OCI-LY1 (cell line): ENCODE results near the gene MGAT3.

Experiments
- H2AFZ ChIP-seq: fragments of 200-600 bp; sonication (generic), shearing (Covaris generic); 2 replicates; pipeline ENCODE4 v1.6.0; 2014; ENCODE audit warnings: antibody characterized with exemption, mild to moderate bottlenecking, low read length
- H3F3A ChIP-seq: fragments of 200-600 bp; sonication (generic), shearing (Covaris generic); 2 replicates; pipeline ENCODE4 v1.6.0; 2014; ENCODE audit warnings: mild to moderate bottlenecking, antibody characterized with exemption, low read length, moderate library complexity; ENCODE audit not compliant: insufficient read depth
- H3K27ac ChIP-seq: fragments of 200-600 bp; sonication (generic); 2 replicates; pipeline ENCODE4 v1.5.1; 2014; ENCODE audit warnings: low read length, mixed run types, mild to moderate bottlenecking, low read depth; ENCODE audit not compliant: poor library complexity, severe bottlenecking
- H3K27me3 ChIP-seq: fragments of 200-600 bp; sonication (generic); 2 replicates; pipeline ENCODE4 v1.6.0; 2014; ENCODE audit warnings: antibody characterized with exemption, mild to moderate bottlenecking, low read length, moderate library complexity; ENCODE audit not compliant: insufficient read depth
- H3K36me3 ChIP-seq: fragments of 200-600 bp; sonication (generic); 2 replicates; pipeline ENCODE4 v1.6.1; 2014; ENCODE audit warnings: mild to moderate bottlenecking, antibody characterized with exemption, low read length, moderate library complexity, mixed read lengths; ENCODE audit not compliant: insufficient read depth
- H3K4me1 ChIP-seq: fragments of 200-600 bp; sonication (generic); 2 replicates; pipeline ENCODE4 v1.5.1; 2014; ENCODE audit warnings: mild to moderate bottlenecking, low read length, moderate library complexity; ENCODE audit not compliant: insufficient read depth, severe bottlenecking
- H3K4me2 ChIP-seq: fragments of 200-600 bp; sonication (generic), shearing (Covaris generic); 2 replicates; pipeline ENCODE4 v1.6.1; 2014; ENCODE audit warnings: low read length
- H3K4me3 ChIP-seq: fragments of 200-600 bp; sonication (generic); 2 replicates; pipeline ENCODE4 v1.5.1; 2014; ENCODE audit warnings: low read length, low read depth, mild to moderate bottlenecking, mixed read lengths; ENCODE audit not compliant: poor library complexity, severe bottlenecking
- H3K79me2 ChIP-seq: fragments of 200-600 bp; shearing (Covaris generic); 2 replicates; pipeline ENCODE4 v1.6.1; 2016; ENCODE audit warnings: mixed run types, low read length, mixed read lengths; ENCODE audit not compliant: insufficient read depth
- H3K9ac ChIP-seq: fragments of 200-600 bp; sonication (generic), shearing (Covaris generic); 2 replicates; pipeline ENCODE4 v1.6.1; 2014; ENCODE audit warnings: mild to moderate bottlenecking, low read length, mixed read lengths
- H3K9me2 ChIP-seq: fragments of 200-600 bp; sonication (generic), shearing (Covaris generic); 2 replicates; pipeline ENCODE4 v1.6.1; 2014; ENCODE audit warnings: low read depth, mild to moderate bottlenecking, low read length, mixed read lengths
- H3K9me3 ChIP-seq: fragments of 200-600 bp; shearing (Covaris generic); 2 replicates; pipeline ENCODE4 v1.6.1; 2014; ENCODE audit warnings: low read length, mixed read lengths
- H4K20me1 ChIP-seq: fragments of 200-600 bp; sonication (generic), shearing (Covaris generic); 2 replicates; pipeline ENCODE4 v1.6.0; 2016; ENCODE audit warnings: mild to moderate bottlenecking, low read length; ENCODE audit not compliant: insufficient read depth
- EZH2 ChIP-seq: fragments of 200-600 bp; sonication (generic), shearing (Covaris generic); IDR thresholded peaks from 2 replicates; pipeline ENCODE4 v1.8.0; 2017; ENCODE audit warnings: borderline replicate concordance, mixed run types, mild to moderate bottlenecking, antibody characterized with exemption, low read length, moderate library complexity, mixed read lengths
- TF ChIP-seq, protein P1 (sequence below): fragments of 200-600 bp; sonication (generic), shearing (Covaris generic); IDR thresholded peaks from 2 replicates; pipeline ENCODE4 v1.5.1; 2017; ENCODE audit warnings: mild to moderate bottlenecking, antibody characterized with exemption, low read length, moderate library complexity, mixed read lengths

MGAT3 gene

DNA sequence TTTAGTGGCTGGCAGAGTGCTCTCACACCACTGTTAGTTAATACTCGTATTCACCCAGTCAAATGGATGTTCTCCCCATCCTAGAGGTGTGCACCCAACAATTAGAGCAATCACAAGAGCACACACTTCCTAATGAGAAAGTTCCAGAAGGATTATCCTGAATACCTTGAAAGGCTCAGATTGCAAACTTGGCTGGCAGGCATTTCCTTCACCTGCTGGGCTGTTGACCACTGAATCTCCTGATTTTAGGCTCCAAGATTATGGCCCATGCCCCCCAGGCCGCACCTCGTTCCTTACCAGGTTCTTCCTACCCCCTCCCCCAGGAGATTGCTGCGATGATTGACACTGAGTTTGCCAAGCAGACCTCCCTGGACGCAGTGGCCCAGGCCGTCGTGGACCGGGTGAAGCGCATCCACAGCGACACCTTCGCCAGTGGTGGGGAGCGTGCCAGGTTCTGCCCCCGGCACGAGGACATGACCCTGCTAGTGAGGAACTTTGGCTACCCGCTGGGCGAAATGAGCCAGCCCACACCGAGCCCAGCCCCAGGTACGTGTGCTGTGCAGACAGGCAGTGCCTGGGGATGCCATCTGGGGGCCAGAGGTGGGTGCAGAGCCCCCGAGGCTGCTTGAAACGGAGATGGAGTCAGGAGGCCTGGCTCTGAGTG lies 30.3 kb upstream of the MGAT3 start:
- no peak overlapping the region for H3K27ac ChIP-seq

DNA sequence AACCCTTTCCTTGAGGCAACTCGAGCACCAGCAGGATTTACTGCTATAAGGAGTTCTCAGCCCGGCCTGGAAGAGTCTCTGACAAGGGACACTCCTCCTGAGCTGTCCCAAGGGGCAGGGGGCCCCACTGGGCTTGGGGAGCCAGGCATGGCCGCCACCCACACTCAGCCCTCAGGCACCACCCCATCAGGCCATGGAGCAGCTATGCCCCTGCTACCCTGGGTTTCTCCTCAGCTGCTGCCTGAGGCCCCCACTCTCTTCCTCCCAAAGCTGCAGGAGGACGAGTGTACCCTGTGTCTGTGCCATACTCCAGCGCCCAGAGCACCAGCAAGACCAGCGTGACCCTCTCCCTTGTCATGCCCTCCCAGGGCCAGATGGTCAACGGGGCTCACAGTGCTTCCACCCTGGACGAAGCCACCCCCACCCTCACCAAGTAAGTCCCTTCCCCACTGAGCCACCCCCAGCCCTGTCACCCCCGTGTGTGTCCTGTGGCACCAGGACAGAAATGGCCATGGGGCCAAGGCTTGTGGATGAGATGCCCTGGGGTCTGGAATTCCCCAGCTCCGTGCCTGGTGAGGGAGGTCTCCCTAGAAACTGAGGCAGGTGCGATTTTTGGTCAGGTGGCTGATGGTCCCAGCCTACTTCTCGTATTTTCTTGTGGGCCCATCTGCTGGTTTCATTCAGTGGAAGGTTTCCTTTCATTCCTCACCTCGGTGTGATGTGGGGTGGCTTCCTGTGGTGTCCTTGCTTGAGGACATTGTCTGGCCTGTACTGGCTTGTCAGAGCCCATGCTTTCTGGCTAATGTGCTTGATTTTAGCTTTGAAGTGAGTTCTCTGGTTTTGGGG lies 28.8 kb upstream of the MGAT3 start:
- no peaks in the 10 kb centered on the region for H3K9me3 ChIP-seq
- TF ChIP-seq, protein P1, sequence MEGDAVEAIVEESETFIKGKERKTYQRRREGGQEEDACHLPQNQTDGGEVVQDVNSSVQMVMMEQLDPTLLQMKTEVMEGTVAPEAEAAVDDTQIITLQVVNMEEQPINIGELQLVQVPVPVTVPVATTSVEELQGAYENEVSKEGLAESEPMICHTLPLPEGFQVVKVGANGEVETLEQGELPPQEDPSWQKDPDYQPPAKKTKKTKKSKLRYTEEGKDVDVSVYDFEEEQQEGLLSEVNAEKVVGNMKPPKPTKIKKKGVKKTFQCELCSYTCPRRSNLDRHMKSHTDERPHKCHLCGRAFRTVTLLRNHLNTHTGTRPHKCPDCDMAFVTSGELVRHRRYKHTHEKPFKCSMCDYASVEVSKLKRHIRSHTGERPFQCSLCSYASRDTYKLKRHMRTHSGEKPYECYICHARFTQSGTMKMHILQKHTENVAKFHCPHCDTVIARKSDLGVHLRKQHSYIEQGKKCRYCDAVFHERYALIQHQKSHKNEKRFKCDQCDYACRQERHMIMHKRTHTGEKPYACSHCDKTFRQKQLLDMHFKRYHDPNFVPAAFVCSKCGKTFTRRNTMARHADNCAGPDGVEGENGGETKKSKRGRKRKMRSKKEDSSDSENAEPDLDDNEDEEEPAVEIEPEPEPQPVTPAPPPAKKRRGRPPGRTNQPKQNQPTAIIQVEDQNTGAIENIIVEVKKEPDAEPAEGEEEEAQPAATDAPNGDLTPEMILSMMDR = no peak
- no peak for TF ChIP-seq EZH2
- no peak overlapping the region for H2AFZ ChIP-seq
- no peaks in the 10 kb centered on the region for H3K9me2 ChIP-seq
- no peaks in the 10 kb centered on the region for H4K20me1 ChIP-seq
- H3K79me2 ChIP-seq = no peaks in the 10 kb centered on the region
- no peak overlapping the region for H3K27ac ChIP-seq
- H3F3A ChIP-seq = no peaks in the 10 kb centered on the region
- H3K36me3 ChIP-seq = peaks cover 85% of the 10 kb centered on the region
- no peak overlapping the region for H3K4me2 ChIP-seq
- H3K9ac ChIP-seq = no peak overlapping the region
- no peaks in the 10 kb centered on the region for H3K27me3 ChIP-seq
- H3K4me3 ChIP-seq = no peak overlapping the region
- no peaks in the 10 kb centered on the region for H3K4me1 ChIP-seq

More for the DNA sequence above, 30.3 kb upstream of the MGAT3 start:
- Histone ChIP-seq H3K4me2 (no peak overlapping the region), H3K4me3 (no peak overlapping the region), H3K9me2 (no peaks in the 10 kb centered on the region), H4K20me1 (no peaks in the 10 kb centered on the region), H3K36me3 (peaks cover 85% of the 10 kb centered on the region), H3K9me3 (no peaks in the 10 kb centered on the region), H3F3A (no peaks in the 10 kb centered on the region), H3K4me1 (no peaks in the 10 kb centered on the region), H3K27me3 (no peaks in the 10 kb centered on the region), H3K79me2 (no peaks in the 10 kb centered on the region), H3K9ac (no peak overlapping the region), H2AFZ (no peak overlapping the region)
- TF ChIP-seq, protein P1 = no peak
- TF ChIP-seq EZH2 = no peak

DNA sequence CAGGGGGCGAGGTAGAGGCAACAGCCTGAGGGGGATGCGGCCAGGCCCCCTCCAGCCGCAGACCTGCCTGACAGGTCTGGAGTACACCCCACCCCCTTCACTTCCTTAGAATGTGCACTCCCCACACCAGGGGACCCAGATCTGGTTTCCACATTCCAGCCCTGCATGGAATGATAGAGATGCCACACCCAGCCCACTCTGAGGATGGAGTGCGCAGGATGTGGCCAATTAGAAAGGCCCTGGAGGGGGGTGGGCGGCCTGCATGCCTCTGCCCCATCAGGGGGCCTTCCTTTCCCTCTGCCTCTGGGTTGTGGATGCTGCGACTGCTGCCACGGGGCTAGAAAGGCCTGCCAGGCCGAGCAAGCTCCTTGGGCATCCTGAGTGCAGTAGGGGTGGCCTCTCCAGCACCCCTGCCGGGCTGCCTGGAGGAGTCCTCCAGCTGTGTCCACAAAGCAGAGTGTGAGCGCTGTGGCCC lies 28.2 kb upstream of the MGAT3 start:
- Histone ChIP-seq H3K4me1 (no peaks in the 10 kb centered on the region), H3K79me2 (no peaks in the 10 kb centered on the region), H3K27ac (no peak overlapping the region), H3K9ac (no peak overlapping the region), H3K4me3 (no peak overlapping the region), H3K4me2 (no peak overlapping the region), H3F3A (no peaks in the 10 kb centered on the region), H3K9me3 (no peaks in the 10 kb centered on the region), H3K9me2 (no peaks in the 10 kb centered on the region), H4K20me1 (no peaks in the 10 kb centered on the region), H3K27me3 (no peaks in the 10 kb centered on the region), H2AFZ (no peak overlapping the region), H3K36me3 (peaks cover 82% of the 10 kb centered on the region)
- TF ChIP-seq, protein P1 = no peak
- no peak for TF ChIP-seq EZH2
